Measurements from ENCODE around the gene SFT2D2. TPM values are rescaled to one million over a fixed set of nuclear protein-coding genes. Genes with fewer than 3 reads are reported as not detected.

The SFT2D2 gene
- total RNA-seq = 100 to 1,000 TPM in 2 of 3 donors, 10 to 100 TPM in 1; 91.8 to 118 (median 116) TPM
- 70.1 TPM for total RNA-seq (2013)

DNA sequence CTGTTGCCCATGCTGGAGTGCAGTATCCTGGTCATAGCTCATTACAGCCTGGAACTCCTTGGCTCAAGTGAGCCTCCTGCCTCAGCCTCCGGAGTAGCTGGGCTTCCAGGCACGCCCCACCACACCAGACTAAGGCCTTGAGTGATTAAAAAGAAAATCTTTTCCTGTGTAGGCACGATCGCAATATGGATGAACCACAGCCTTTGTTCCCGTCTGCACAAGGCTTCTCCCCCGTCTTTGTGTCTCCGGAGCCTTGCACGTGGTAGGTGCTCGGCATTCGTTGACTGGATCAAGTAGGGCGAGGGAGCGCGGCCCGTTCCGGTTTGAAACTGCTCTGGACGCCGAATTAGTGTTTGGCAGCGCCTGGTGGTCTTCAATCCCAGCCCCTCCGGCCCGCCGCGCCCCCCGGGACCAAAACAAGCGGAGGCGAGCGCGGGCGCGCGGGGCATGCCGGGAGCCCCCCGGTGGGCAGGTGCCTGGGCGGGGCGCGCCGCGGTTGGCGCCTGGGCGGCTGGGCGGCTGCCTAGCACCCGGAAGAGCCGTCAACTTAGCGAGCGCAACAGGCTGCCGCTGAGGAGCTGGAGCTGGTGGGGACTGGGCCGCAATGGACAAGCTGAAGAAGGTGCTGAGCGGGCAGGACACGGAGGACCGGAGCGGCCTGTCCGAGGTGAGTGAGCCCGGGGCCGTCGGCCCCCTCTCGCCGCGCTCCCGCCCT is at the start of gene SFT2D2:
Gene SFT2D2, plus strand, starts transcription at position 529 of the 715 bp plus-strand sequence. Its CDS starts 76 bp downstream, at position 605.
- peaks cover 3% of the 10 kb centered on the region for H3K36me3 ChIP-seq (ENCODE audit: control insufficient read depth, insufficient read depth, low read length)
- H3K9me3 Mint-ChIP-seq = no peaks in the 10 kb centered on the region
- no peaks in the 10 kb centered on the region for H3K27me3 Mint-ChIP-seq (ENCODE audit: low read depth in 2 of 2)
- intact Hi-C loops (cut with micrococcal nuclease) = loop anchor here (2.0 to 5.0 kb wide), 2 partner anchors 47 to 1142 kb away; partner anchors contain the start of genes BLZF1, NME7 and TIPRL
- 2% methylated on average over 58 of the region's 58 CpGs for WGBS (ENCODE audit: insufficient coverage)
- peak within 1 kb of the TSS; percentile 81 for H3K27ac ChIP-seq (ENCODE audit: low read length)
- H3K36me3 Mint-ChIP-seq = no peaks in the 10 kb centered on the region
- H3K27me3 ChIP-seq (ENCODE audit: control insufficient read depth, insufficient read depth, low read length) = no peaks in the 10 kb centered on the region
- peaks cover 38% of the 10 kb centered on the region for H3K4me1 ChIP-seq (ENCODE audit: control insufficient read depth, insufficient read depth, low read length)
- peak; percentile 95 to 97 (median 96) for ATAC-seq
- peaks cover 47 to 54% of the 10 kb centered on the region in 2 donors for H3K4me1 Mint-ChIP-seq
- no peaks in the 10 kb centered on the region for H3K9me3 ChIP-seq (ENCODE audit: control insufficient read depth, insufficient read depth, low read length)
- DNase-seq = peak; percentile 83 to 88
- peak within 1 kb of the TSS; percentile 90 for H3K4me3 Mint-ChIP-seq
- peak within 1 kb of the TSS; percentile 91 for H3K4me3 ChIP-seq (ENCODE audit: low read length)
- H3K27ac Mint-ChIP-seq = peak within 1 kb of the TSS; percentile 87 to 94
- TF ChIP-seq, protein P1, sequence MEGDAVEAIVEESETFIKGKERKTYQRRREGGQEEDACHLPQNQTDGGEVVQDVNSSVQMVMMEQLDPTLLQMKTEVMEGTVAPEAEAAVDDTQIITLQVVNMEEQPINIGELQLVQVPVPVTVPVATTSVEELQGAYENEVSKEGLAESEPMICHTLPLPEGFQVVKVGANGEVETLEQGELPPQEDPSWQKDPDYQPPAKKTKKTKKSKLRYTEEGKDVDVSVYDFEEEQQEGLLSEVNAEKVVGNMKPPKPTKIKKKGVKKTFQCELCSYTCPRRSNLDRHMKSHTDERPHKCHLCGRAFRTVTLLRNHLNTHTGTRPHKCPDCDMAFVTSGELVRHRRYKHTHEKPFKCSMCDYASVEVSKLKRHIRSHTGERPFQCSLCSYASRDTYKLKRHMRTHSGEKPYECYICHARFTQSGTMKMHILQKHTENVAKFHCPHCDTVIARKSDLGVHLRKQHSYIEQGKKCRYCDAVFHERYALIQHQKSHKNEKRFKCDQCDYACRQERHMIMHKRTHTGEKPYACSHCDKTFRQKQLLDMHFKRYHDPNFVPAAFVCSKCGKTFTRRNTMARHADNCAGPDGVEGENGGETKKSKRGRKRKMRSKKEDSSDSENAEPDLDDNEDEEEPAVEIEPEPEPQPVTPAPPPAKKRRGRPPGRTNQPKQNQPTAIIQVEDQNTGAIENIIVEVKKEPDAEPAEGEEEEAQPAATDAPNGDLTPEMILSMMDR (IDR thresholded peaks at IDR 0.05) = no peak

DNA sequence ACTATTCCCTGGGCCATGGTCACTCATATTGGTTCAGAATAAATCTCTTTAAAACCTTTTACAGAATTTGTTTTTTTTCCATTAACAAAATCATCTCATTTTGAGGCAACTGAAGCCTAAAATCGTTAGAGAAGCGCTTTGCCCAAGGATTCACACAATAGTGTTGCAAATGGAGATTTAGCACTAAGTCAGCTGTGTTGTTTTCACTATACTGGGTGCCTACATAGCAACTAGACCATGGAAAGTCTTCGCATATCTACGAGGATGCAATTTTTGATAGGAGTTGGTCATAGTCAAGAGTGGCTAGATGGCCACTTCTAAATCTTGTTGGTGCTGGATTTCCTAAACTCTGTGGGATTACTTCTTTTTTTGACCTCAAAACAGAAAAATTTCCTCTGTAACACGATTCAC is 47.6 kb upstream of the SFT2D2 start:
- Histone ChIP-seq H3K9me3 (ENCODE audit: control insufficient read depth, insufficient read depth, low read length) (no peaks in the 10 kb centered on the region), H3K27ac (ENCODE audit: low read length) (peak overlapping the region; percentile 94), H3K36me3 (ENCODE audit: control insufficient read depth, insufficient read depth, low read length) (no peaks in the 10 kb centered on the region), H3K4me1 (ENCODE audit: control insufficient read depth, insufficient read depth, low read length) (peaks cover 9% of the 10 kb centered on the region), H3K27me3 (ENCODE audit: control insufficient read depth, insufficient read depth, low read length) (no peaks in the 10 kb centered on the region), H3K4me3 (ENCODE audit: low read length) (peak overlapping the region; percentile 91)
- Mint-ChIP-seq H3K9me3 (no peaks in the 10 kb centered on the region), H3K27ac (no peak overlapping the region), H3K4me1 (no peaks in the 10 kb centered on the region), H3K4me3 (no peak overlapping the region), H3K36me3 (no peaks in the 10 kb centered on the region), H3K27me3 (ENCODE audit: low read depth in 2 of 2) (peaks cover 13 to 21% of the 10 kb centered on the region in 2 donors)
- TF ChIP-seq, protein P1 (IDR thresholded peaks at IDR 0.05) = no peak
- DNase-seq = no peak
- intact Hi-C loops (cut with micrococcal nuclease) = loop anchor here (2.0 kb wide), 4 partner anchors 49 to 1189 kb away; partner anchors contain the start of genes DCAF6, MPC2, NME7 and SFT2D2
- ATAC-seq = no peak
- 78% methylated on average over 5 of the region's 5 CpGs for WGBS (ENCODE audit: insufficient coverage)

GRCh38 chr1:168178638-168179437 is 47.0 kb upstream of the SFT2D2 start, which contains the start of gene TIPRL:
TSS of gene TIPRL (plus strand) at chr1:168178962. CDS start at chr1:168179078, 116 bp downstream.
- intact Hi-C loops (cut with micrococcal nuclease) = loop anchor here (2.0 kb wide), 4 partner anchors 48 to 1188 kb away; partner anchors contain the start of genes DCAF6, MPC2, NME7 and SFT2D2
- H3K36me3 Mint-ChIP-seq = no peaks in the 10 kb centered on the region
- H3K9me3 Mint-ChIP-seq = no peaks in the 10 kb centered on the region
- H3K4me3 Mint-ChIP-seq = no peak within 1 kb of the TSS
- H3K4me1 Mint-ChIP-seq = peaks cover 0 to 3% of the 10 kb centered on the region in 2 donors
- TF ChIP-seq, protein P1 (IDR thresholded peaks at IDR 0.05) = peak; percentile 72
- Histone ChIP-seq H3K4me1 (ENCODE audit: control insufficient read depth, insufficient read depth, low read length) (peaks cover 9% of the 10 kb centered on the region), H3K4me3 (ENCODE audit: low read length) (peak within 1 kb of the TSS; percentile 91), H3K9me3 (ENCODE audit: control insufficient read depth, insufficient read depth, low read length) (no peaks in the 10 kb centered on the region), H3K27me3 (ENCODE audit: control insufficient read depth, insufficient read depth, low read length) (no peaks in the 10 kb centered on the region), H3K27ac (ENCODE audit: low read length) (peak within 1 kb of the TSS; percentile 94), H3K36me3 (ENCODE audit: control insufficient read depth, insufficient read depth, low read length) (peaks cover 3% of the 10 kb centered on the region)
- WGBS (ENCODE audit: insufficient coverage) = under 1% methylated on average over 52 of the region's 56 CpGs
- no peak within 1 kb of the TSS for H3K27ac Mint-ChIP-seq
- peaks cover 9 to 15% of the 10 kb centered on the region in 2 donors for H3K27me3 Mint-ChIP-seq (ENCODE audit: low read depth in 2 of 2)
- ATAC-seq (peak; percentile 82 to 93 (median 84)), DNase-seq (peak; percentile 89 to 96)
